Stimulated activated CD8-positive, alpha-beta memory T cell treated with anti-CD3 and anti-CD28 coated beads, Interleukin-15, amount 100 ng/mL, for 24 hours (primary cell): ENCODE data around the gene CYP17A1.
A peak's percentile ranks its signal among the peaks of the same experiment; 100 is the strongest.
"Not testable (repeated sequence)": the region's sequence is repeated elsewhere in the genome, so short reads cannot be mapped to it uniquely, and the experiment has no call there.

Source experiments
- DNase-seq: peaks from one replicate; pipeline ENCODE4 v3.0.0-alpha.2; 2020; ENCODE audit warnings: low read depth

CYP17A1 gene

GRCh38 chr10:102837230-102837721, at the start of gene CYP17A1:
Gene CYP17A1 (minus strand): TSS chr10:102837413. CDS start chr10:102837361, 52 bp downstream.
- no peak for DNase-seq

GRCh38 chr10:102880256-102880655, 43.0 kb upstream of the CYP17A1 start:
- DNase-seq = no peak

DNA sequence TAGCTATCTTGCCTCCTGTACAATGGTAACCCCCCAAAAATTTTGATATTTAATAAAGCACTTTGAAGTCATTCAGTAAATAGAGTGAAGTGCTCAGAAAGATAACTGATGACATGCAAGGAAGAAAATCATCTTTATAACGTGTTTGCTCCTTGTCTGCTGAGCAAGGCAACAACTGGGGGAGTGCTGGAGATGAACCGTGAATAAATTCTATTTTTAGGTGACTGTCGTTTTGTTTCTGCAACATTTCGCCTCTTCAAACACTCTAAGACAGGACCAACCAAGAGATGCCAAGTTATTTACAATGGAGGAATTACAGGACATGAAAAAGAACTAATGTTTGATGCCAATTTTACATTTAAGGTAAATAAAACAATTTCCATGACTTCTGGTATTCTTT, 41.4 kb upstream of the CYP17A1 start:
- DNase-seq = no peak

- DNase-seq = no peak
These were observed 39.5 kb upstream of the CYP17A1 start for GRCh38 chr10:102876747-102877153.

- no peak for DNase-seq
These were observed 35.0 kb upstream of the CYP17A1 start for GRCh38 chr10:102872163-102872562.

DNA sequence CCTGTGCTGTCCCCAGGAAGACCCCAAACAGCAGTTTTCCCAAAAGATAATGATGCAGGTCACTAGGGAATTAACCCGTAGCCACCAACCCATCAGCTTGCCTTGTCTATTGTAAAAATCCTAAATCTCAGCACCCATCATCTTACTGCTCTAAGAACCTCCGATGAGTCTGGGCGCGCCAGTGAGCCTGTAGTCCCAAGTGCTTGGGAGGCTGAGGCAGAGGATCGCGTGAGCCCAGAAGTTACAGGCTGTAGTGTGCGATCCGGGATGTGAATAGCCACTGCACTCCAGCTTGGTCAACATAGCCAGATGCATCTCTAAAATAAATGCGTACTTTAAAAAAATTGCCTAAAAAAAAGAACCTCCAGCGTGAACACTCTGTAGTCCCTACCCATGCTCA, 33.0 kb upstream of the CYP17A1 start:
- DNase-seq = no peak

- DNase-seq = peak; percentile 0
These were observed 32.3 kb upstream of the CYP17A1 start, which contains the start of gene AS3MT for GRCh38 chr10:102869258-102870198. Gene AS3MT (plus strand): TSS chr10:102869470. CDS start chr10:102869593, 123 bp downstream.

DNA sequence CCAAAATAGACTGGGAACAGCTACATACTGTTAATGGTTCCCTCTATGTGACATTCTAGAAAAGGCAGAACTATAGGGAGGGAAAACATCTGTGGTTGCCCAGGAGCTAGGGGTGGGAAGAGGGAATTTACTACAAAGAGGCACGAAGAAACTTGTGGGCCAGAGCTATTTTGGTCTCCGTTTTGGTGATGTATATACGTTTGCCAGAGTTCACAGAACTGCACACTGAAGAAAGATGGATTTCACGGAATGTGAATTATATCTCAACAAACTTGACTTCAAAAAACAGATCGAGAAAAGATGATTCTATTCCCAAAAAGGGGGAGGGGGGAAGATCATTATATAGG, 31.7 kb upstream of the CYP17A1 start:
- DNase-seq = no peak

DNA sequence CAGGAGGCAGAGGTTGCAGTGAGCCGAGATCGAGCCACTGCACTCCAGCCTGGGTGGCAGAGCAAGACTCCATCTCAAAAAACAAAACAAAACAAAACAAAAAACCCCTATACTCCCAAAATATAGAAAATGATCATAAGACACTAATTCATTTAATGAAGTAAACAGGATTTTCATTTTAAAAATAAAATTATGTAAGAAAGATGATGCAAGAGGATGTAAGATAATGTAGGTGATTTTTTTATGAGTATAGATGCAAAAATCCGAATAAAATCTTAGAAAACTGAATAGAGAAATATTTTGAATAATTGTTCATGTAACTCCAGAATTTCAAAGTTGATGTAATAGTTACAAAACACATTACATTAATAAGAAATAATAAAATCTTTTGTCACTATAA, 28.4 kb upstream of the CYP17A1 start:
- DNase-seq = no peak

GRCh38 chr10:102863660-102864059, 26.4 kb upstream of the CYP17A1 start:
- no peak for DNase-seq

DNA sequence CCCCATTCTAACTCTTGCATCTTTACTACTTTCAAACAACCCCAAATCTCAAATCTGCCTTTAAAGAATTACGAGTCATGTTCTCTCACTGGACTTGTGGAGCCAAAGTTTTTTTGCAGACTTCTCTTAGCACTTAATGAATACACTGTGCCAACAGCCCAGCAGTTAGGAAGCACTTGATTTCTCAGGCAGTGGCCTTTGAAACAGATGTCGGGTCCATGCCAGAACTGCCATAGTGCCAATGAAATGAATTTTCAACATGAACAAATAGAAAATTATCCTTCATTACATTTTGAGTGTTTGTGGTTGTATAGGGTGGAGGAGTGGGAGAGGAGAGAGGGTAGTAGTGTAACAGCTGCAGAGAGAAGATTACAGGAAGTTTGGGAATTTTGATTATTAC, 22.7 kb upstream of the CYP17A1 start:
- DNase-seq = no peak

DNA sequence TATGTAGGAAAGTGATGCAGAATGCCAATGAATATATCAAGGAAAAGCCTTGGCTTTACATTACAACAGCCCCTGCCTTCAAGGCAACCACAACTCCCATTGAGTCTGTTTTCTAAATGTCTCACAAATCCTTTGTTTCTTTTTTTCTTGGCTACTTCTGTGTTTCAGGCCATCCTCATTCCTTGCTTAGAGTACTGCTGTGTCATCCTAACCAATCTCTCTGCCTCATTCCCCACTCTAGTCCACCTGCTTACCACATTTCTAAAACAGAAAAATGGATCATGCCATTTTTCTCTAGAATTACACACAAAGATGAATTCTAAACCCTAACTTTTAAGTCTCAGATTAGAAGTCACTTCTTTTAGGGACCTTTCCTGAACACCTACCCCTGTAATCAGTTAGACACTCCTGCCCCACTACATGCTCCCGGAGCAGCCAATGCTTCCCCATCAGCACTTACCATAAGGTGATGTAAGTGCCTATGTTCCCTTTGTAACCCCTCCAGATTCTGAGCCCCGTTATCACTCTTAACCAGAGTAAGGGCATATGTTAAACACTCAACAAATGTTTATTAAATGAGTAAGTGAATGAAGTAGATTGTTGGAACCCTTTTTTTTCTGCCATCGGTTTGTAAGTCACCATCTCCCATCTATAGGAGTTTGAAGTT, 19.7 kb upstream of the CYP17A1 start:
- DNase-seq = no peak

GRCh38 chr10:102855731-102856436, 18.7 kb upstream of the CYP17A1 start:
- not testable (repeated sequence) for DNase-seq

DNA sequence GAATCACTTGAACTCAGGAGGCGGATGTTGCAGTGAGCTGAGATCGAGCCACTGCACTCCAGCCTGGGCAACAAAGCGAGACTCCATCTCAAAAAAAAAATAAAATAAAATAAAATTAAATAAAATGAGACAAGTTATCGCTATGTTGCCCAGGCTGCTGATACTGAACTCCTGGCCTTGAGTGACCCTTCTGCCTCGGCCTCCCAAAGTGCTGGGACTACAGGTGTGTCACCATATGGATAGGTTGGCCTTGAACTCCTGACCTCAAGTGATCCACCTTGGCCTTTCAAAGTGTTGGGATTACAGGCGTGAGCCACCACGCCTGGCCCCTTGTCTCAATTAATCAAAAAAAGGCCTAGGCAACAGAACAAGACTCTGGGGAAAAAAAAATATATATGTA, 16.0 kb upstream of the CYP17A1 start:
- DNase-seq = not testable (repeated sequence)

DNA sequence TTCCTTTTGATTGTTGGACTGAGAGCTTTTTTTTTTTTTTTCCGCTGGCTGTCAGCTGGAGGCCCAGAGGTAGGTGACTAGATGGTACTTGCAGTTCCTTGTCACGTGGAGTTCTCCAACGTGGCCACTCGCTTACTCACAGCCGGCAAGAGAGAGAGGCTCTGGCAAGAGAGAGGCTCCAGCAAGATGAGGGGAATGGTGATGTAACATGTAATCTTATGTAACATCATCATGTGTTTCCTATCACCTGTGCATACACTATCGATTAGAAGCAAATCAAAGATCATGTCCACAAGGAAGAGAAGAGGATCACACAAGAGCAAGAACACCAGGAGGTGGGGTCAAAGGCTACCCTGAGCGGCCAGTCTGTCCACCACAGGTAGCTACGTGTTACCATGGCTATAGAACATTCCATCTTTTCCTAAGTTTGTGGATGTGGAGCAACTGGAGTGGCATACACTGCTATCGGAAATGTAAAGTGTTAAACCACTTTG, 12.9 kb upstream of the CYP17A1 start:
- no peak for DNase-seq

GRCh38 chr10:102845352-102845902, 8.2 kb upstream of the CYP17A1 start:
- DNase-seq = no peak

- DNase-seq = not testable (repeated sequence)
These were observed 7.1 kb upstream of the CYP17A1 start for GRCh38 chr10:102844190-102844776.

GRCh38 chr10:102843139-102843538, 5.9 kb upstream of the CYP17A1 start:
- not testable (repeated sequence) for DNase-seq

DNA sequence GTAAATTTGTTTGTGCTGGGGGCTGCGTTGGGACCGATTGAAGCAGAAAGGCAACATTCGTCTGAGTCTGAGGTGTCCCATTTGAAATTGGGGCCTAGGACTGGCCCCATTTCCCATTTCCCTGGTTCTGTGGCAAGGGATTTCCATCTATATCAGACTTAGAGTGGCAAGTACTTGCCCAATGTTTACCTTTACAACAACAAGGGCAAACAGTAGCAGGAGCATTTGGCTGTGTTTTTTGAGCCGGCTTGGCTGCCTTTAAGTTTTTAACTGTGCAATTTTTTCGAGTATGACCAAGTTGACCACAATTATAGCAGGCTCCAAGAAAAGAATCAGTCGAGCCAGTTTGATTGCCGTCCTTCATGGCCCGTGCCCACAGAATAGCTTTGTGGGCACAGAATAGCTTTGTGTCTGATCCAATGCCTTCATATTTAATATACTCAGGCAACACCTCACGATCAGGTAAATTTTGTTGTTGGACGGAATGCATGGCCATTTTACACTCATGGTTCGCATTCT, 4.7 kb upstream of the CYP17A1 start:
- no peak for DNase-seq

- DNase-seq = not testable (repeated sequence)
These were observed 1.2 kb upstream of the CYP17A1 start for GRCh38 chr10:102838276-102838927.
